GDM1 (cell line): ENCODE results near the gene ANKRD1.

Source experiments
- DNase-seq: peaks from one replicate; lab custom pipeline; 2025; lab: John Stamatoyannopoulos, UW

ANKRD1 gene

DNA sequence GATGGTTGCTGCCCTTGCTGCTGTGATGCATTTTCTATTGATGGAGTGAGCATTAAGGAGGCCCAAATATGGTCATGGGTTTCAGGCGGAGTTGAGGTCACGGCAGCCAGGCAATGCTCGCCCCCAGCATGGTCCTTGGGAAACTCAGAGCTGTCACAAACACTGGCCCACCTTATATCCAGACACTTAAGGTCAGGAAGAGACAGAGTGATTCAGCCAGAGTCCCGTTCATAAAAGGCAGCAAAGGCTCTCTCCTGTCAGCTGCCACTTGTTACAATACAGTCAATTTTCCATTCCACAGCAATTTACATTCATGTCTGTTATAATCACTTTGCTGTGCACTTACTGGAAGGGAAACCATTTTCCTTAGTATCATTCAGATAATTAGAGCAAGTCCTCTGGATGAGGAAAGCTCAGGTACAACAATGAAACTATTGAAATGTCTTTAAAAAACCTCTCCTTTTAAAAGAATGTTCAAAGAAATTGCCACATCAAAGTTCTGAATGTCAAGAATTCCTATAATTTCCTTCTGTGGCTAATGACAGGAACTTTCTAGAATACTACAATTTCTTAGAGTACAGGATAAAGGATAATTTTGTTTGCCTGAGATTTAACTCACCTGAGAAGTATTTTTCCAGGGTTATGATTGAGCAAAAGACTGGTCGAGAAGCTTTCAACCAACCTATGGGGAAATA, 14.8 kb upstream of the ANKRD1 start:
- no peak for DNase-seq

DNA sequence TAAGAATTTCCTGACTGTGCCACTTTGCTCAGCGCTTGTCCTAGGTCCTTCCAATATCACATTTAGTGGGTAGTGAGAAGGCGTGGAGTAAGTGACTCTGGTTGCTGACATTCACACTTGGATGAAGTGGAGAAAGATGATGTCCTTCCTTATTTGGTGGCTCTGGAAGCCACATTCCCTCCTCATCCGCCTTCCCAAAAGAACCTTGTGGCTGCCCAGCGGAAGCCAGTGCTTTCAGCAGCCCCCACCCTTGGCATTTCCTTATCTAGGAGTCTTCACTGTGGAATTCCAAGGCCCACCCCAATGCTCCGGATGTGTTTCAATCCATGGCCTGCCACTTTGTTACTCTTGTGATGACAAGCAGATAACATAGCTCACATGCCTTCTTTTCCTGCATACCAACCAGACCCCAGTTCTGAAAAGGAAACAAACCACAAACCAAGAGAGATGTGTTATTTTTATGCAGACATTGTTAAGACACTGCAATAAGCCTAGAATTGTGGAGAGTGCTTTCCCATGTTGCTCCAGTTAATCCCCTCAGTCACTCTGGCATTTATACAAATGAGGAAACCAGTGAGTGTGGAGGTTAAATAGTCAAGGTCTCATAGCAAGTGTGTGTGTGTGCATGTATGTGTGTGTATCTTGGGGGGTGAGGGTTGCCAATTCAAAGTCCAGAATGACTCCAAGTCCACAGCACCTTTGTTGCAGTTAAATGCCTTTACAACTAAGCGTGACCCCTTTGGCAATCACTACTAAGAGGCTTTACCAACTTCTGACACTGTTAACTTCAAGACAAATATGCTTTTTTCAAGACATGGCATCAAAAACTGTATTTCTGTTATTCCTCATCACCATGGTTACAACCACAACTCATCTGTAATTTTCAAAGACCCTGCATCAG, 10.3 kb upstream of the ANKRD1 start:
- peak; percentile 32 for DNase-seq

DNA sequence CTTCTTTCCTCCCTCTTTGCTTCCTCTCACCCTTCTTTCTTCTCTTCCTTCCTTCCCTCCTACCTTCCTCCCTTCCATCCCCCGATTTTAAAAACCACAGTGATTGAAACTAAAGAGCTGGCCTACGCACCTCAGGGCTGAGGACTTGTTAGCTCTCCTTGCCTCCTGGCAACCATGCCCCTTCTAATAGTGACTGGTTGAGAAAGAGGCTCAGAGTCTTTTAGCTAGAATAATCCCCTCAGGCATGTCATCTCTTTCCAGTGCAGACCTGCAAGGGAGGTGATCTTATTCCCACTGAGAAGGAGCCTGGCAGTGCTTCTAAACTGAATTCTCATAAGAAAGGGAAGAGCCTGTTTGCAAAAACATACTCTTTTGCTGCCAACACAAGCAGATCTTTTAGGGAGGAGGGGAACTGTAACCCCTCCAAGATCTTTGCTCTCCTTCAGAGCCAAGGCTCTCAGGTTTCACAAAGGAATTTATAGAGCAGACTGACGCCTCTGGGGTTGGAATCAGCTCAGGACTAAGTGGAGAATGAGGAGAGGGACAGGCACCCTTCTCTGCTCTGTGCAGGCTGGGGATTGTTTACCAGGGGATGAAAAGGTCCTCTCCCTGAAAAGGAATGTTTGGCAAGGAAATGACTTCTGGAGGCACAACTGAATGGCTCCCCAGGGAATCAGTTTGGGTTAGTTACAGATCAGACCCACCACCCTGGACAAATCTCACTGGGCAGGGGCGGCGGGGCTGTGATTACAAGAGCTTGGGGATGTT, 9.4 kb upstream of the ANKRD1 start:
- no peak for DNase-seq

DNA sequence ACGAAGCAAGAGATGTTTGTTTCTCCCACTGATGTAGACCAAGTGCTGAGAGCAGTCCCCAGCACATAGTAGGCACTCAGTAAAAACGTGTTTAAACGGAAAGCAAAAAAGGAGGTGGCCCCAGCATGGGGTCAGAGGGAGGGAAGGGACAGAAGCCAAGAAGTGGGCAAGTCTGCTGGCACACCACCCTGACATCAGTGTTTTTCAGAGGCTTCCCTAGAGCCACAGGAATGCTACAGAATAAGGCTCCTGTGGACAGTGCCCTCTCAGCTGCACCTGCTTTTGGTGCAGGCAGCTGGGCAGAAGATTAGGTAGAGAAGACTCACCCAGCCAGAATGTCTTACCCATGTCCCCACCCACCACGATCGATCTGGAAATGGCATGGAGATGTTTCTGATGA, 8.3 kb upstream of the ANKRD1 start:
- no peak for DNase-seq

DNA sequence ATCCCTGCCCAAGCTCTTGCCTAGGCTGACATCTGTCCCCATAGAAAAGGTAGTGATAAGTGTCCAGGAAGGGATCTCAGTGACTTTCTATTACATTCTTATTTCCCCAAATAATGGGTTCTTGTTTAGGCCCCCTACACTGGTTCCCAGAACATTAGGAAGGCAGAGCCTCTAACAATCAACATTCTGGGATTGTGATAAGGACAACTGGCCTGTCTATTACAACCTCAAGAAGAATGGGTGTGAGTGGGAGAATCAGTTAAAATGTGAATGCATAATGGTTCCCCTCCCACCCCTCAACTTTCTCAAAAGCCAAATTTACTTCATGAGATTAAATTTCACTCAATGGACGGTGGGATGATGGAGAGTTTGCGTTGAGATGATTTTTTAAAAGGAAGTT, 6.4 kb upstream of the ANKRD1 start:
- DNase-seq: no peak

DNA sequence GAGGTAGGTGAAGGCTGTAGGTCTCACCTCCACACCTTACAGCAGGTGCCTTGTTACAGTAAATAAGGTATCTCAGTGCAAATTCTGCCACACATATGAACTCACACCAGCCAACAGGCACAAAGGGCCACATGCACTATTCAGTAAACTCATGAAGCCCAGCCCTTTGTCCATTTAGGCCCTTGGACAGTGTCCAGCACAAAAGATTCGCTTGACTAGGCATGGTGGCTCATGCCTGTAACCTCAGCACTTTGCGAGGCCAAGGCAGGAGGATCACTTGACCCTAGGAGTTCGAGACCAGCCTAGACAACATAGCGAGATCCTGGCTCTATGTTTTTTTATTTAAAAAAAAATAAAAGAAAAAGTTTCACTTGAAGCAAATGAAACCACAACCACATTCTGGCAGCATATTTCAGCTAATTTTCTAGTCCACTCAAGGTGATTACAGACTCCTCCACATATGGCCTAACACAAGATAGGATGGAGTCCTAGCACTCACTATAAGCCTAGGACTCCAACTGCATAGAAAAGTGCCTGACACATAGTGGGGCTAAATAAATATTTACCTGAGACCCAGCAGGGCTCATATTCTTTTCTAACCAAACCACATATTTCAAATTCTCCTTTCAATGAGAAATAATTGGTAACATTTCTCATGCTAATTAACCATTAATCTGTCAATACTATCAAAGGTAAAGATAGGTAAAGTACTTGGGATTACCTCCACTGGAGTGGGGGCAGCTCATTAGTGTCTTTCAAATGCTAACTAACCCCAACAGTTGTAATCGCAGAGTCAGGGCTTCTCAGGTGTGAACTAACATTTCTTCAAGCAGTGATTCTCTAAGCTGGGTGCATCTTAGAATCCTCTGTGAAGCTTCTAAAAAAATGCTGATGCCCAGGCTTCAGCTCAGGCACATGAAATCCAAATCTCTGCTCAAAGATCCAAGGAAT, 4.5 kb upstream of the ANKRD1 start:
- DNase-seq: no peak

DNA sequence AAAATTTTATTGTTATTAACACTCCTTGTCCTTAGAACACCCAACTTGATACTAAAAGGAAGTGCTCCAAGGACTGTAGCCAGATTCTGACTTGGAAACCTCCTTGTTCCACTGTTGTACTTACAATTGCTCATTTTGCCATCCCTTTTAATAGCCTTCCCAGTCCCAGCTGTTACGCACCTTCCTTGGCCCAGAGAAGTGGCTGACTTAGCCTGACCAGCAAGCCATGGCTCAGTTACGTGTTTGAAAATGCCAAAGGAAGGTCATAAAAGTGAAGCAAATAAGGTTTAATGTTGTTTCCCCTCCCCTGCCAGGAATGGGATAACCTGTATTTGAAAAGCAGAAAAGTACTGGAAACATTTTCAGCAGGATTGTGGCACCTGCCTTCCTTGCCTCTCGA, 3.7 kb upstream of the ANKRD1 start:
- no peak for DNase-seq

DNA sequence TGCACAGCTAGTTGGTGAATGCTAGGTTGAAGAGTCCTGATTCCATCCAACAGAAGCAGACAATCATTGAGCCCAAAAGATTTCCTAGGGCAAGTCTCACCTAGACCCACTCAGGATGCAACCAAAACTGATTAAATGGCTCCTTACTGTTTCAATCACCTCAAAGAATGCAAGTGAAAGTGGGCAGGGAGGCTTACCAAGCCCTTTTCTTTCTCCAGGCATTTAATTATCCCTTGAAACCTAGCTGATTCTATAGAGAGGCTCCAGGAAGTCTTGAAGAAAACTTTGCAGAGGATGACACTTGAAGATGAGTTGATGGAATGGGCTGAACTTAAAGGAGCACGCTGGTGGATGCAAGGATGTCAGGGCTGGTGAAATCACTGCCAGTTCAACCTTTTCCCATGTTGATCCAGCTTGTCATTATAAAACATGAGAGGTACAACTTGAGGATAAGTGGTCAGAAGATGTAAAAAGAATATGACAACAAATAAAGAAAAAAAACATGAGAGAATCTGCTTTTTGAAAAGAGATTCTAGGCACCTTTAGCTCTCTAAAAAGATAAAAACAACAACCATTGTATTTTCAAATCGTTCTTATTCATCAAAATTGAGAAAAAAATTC, 2.3 kb upstream of the ANKRD1 start:
- no peak for DNase-seq

DNA sequence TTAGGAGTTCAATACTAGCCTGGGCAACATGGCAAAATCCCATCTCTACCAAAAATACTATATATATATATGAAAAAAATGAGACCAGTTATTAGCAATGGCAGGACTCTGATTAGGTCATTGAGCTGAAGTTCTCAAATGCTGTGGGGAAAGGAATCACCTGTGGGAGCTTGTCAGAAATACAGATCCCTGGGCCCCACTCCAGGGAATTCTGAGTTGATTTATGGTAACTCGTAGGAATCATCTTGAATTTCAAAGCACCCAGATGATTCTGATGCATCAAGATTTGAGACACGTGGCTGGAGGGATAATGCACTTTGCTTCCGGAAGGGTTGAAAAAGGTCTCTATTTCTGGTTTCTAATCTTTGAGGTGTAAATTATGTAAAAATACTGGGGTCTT, 1.0 kb upstream of the ANKRD1 start:
- DNase-seq: no peak

DNA sequence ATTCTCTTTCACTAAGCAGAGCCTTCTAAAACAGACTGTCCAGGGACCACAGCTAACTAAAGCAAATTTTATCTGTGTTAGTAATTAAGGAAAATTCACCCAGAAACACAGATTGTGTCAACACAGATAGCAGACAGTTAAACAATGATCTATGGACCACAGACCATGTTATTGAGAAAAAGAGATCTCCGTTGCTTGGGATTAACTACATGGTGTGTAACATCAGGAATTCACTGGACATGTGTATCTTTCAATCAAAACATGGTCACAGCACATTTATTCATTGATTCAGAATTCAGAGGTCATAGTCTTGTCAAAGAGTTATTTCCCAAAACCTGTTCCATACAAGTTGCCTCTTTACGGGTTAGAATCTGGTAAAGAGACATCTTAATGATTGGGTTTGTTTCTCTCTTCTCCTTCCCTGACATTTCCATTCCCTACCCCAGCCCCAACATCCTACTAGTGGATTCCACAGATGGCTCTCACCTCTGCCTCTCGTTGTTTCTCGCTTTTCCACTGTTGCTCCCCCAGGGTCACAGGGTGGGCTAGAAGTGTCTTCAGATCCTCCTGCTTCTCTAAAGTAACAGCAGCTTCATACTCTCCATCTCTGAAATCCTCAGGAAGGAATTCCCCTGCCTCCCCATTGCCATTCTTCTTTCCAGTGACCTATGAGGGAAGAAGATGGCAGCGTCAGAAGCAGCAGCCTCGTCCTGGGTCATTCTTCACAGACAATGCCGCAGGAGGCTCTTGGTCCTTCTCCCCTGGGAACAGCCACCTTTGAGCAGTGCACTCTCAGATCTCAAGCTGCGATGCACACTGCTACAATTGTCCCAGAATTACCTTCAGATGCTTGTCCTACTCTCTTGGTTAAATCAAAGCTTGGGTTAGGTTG, 958 bp downstream of the ANKRD1 start:
- DNase-seq: no peak

DNA sequence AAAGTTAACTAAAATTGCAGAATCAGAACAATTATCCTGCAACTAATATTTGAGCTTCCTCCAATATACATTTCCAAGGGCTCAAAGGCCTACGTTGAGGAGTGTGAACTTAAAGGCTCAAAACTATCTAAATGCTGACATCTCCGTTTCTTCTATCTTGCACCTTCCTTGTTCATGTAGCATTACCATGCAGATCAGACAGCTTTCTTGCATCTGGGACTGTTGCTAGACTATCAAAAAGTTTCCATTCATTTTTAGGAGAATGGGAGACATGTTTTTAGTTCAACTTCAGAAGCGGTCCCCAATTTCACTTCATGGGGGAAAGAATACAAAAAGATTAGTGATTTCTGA, 2.9 kb downstream of the ANKRD1 start:
- DNase-seq: no peak

DNA sequence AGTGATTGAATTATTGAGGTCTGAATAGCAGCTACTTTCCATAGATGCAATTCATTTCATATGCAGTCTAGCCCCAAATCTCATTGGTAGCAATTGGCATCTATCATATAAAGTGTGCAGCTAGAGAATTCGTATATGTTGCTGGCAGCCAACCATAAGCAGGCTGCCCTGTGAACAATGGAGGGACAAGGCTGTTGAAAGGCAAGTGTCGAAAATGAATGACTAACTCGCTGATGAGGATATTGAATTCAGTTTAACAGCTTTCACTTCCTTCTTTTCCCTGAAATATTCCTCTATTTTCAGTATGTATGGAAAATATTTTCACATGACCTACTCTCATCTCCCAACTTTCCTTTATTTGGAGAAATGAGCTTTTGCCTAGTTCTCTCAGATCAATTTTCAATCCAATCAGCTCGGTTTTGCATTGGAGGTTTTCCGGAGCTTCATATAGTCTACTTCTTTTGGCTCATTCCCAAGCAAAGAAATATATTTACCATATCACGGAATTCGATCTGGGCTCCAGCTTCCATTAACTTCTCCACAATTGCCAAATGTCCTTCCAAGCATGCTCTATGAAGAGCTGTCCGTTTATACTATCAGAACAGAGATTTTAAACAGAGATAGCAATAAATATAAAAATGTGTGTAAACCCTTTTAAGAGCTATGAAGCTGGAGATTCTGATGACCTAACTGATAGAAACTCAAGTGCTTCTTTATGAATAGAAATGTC, 3.5 kb downstream of the ANKRD1 start:
- DNase-seq: no peak

DNA sequence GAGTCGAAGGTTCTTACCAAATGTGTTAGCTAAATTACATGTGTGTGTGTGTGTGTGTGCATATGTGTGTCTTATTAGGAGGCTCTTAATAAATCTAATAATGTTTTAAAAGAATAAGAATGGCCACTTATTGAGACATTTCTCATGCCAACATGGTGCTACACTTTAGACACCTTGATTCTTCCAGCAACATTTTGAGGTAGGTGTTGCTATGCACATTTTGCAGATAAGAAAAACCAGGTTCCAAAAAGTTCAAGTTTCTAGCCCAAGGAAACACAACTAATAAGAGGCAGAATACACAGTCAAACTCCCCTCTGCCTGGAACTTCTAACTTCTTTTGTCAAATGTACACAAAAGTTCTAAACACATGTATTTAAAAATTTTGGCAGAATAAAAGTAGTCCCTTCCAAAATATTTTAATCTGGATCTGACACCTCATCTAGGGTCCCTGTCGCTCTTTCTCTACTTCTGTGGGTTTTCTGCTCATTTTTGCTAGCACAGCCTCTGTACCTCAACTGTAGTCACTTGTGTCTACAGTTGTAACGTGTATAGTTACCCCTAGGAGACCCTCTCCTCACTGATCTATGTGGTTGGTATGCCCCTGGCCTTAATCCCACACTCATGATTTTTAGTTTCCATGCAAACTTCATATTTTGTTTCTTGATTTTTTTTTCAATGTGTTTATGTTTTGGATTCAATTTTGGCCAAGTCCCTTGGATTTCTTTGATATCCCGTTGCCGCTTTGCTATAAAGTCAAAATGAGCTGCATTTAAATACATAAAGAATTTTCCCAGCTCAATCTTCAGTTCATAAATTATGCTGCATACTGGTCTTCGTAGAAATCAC, 4.3 kb downstream of the ANKRD1 start:
- no peak for DNase-seq

DNA sequence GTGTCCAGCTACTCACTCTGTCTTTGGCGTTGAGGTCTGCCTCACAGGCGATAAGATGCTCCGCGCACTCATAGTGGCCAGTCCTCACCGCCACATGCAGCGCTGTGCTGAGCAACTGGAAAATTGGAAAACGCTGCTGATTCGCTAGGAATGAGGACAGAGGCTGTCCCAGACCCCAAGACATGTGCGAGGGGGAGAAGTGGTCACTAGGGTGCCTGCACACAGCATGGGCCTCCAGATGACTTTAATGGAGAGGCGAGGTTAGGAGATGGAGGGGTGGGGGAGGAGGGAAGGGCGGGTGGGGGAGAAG, 5.2 kb downstream of the ANKRD1 start:
- no peak for DNase-seq

DNA sequence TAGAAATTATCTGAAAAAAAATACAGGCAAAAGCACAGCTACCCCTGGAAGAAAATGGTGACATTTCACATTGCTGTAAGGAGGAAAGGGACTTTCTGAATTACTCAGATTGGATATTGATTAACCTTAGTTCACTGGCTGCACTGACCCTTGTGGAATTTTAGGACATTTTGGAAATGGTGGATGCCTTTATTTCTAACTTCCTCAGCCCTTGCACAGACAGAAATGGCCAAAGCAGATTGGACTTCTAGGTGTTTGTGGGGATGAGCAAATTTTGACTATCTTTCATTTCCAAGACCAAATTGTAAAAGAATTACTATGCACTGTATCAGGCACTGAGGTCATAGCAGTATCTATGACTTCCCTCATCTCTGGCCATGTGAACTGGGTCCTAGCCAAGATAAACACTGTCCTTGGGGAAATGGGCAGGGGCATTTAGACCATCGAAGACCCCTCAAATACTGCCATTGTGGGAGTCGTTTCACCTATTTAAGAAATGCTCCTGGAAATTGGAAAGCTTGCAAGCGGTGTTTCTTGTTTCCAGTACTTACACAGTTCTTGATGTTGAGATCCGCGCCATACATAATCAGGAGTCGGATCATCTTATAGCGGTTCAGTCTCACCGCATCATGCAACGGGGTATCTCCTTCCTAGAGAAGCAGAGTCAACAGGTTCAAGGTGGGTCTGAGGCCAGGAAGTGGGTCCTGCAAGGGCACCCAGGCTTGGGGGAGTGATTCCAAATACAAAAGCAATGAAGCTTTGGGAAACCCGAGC, 5.7 kb downstream of the ANKRD1 start:
- no peak for DNase-seq

DNA sequence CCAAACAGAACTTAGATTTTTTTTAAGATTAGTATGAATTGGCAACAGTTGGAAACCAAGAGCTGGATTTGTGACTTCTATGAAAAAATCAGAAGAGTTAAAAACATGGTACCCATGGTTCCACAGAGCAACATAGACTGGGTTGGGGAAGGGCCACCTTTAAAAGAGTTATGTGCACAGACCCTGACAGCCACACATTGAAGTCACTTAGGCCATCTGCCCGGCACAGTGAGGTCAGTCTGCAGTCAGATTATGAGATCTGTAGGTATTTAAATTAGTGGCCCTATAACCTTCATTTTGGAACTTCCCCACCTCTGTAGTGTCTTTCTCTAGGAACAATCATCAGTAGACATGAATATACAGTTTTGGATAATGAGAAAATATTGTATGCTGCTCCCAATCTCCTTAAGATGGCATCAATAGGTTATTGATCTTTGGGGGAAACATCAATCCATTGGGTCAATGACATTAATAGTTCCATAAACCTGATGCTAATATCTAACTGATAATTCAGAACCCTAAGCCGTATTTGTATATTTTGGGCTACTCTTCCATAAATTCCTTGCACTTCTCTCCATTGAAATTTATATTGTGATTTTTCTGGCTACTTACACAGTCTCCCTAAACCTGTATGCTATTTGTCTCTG, 7.0 kb downstream of the ANKRD1 start:
- DNase-seq: no peak

DNA sequence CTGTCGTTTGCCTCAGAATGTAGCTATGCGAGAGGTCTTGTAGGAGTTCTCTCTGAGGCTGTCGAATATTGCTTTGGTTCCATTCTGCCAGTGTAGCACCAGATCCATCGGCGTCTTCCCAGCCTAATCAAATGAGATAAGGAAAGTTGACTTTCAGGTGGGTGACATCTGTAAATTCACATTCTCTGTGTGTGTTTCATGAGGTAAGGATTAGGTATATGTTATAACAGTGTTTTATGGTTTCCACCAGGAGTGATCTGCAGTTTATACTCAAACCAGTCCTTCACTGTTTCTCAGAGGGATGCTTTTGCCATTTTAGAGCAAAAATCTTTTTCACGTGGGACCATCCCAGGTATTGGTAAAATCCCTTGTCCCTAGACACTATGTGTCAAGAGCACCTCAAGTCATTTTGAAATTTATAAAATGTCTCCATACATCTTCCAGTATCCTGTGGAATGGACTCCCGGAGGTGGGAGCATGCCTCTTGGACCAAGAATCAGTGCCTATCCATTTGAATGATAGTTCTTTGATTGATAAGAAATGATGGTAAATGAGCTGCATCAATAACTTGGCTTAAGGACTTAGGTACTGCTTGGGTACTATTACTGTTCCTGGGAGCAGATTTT, 7.9 kb downstream of the ANKRD1 start:
- no peak for DNase-seq
